MM.1S (cell line): Measurements from ENCODE around the gene HOXC6.

Experiments used
- DNase-seq: peaks from one replicate; pipeline ENCODE4 v3.0.0-alpha.2; 2015
- H2AFZ ChIP-seq: fragments of 300-600 bp; sonication (generic); 2 replicates; pipeline ENCODE4 v1.6.0; 2016; ENCODE audit warnings: antibody characterized with exemption, low read length
- H3F3A ChIP-seq: fragments of 300-600 bp; sonication (generic); 2 replicates; pipeline ENCODE4 v1.6.1; 2016; ENCODE audit warnings: mild to moderate bottlenecking, antibody characterized with exemption, low read length, moderate library complexity, mixed read lengths; ENCODE audit not compliant: insufficient read depth
- H3K27ac ChIP-seq: fragments of 300-600 bp; sonication (generic); 2 replicates; pipeline ENCODE4 v1.5.1; 2016; ENCODE audit warnings: mild to moderate bottlenecking, low read length
- H3K27me3 ChIP-seq: fragments of 300-600 bp; sonication (generic); replicated peaks from 2 replicates; pipeline ENCODE4 v1.6.0; 2016; ENCODE audit warnings: low read length; ENCODE audit not compliant: insufficient read depth
- H3K36me3 ChIP-seq: fragments of 300-600 bp; sonication (generic); replicated peaks from 2 replicates; pipeline ENCODE4 v1.6.1; 2016; ENCODE audit warnings: mild to moderate bottlenecking, low read length, mixed read lengths; ENCODE audit not compliant: insufficient read depth
- H3K4me1 ChIP-seq: fragments of 300-600 bp; sonication (generic); 2 replicates; pipeline ENCODE4 v1.6.1; 2016; ENCODE audit warnings: low read length, mixed read lengths
- H3K4me2 ChIP-seq: fragments of 300-600 bp; sonication (generic); 2 replicates; pipeline ENCODE4 v1.6.0; 2016; ENCODE audit warnings: low read depth, low read length
- H3K4me3 ChIP-seq: fragments of 300-600 bp; sonication (generic); 2 replicates; pipeline ENCODE4 v1.5.1; 2016; ENCODE audit warnings: low read length, mixed read lengths
- H3K79me2 ChIP-seq: fragments of 300-600 bp; sonication (generic); 2 replicates; pipeline ENCODE4 v1.6.1; 2016; ENCODE audit warnings: mixed run types, low read length, mixed read lengths
- H3K9ac ChIP-seq: fragments of 300-600 bp; sonication (generic); 2 replicates; pipeline ENCODE4 v1.6.1; 2016; ENCODE audit warnings: low read length, mixed read lengths
- H3K9me2 ChIP-seq: fragments of 300-600 bp; sonication (generic); replicated peaks from 2 replicates; pipeline ENCODE4 v1.6.1; 2016; ENCODE audit warnings: mild to moderate bottlenecking, low read length, mixed read lengths; ENCODE audit not compliant: insufficient read depth
- H3K9me3 ChIP-seq: fragments of 300-600 bp; sonication (generic); replicated peaks from 2 replicates; pipeline ENCODE4 v1.6.1; 2016; ENCODE audit warnings: mild to moderate bottlenecking, low read length, mixed read lengths; ENCODE audit not compliant: insufficient read depth
- H4K20me1 ChIP-seq: fragments of 300-600 bp; sonication (generic); 2 replicates; pipeline ENCODE4 v1.6.1; 2016; ENCODE audit warnings: mild to moderate bottlenecking, low read length, moderate library complexity, mixed read lengths; ENCODE audit not compliant: insufficient read depth
- EZH2 ChIP-seq: fragments of 300-600 bp; sonication (generic); optimal IDR thresholded peaks from 2 replicates; pipeline ENCODE3; 2017; ENCODE audit warnings: low read depth, mild to moderate bottlenecking, antibody characterized with exemption, low read length, mixed read lengths
- EZH2phosphoT487 ChIP-seq: fragments of 300-600 bp; sonication (generic); IDR thresholded peaks from 2 replicates; pipeline ENCODE4 v1.6.1; 2018; ENCODE audit warnings: antibody characterized with exemption, low read length
- TF ChIP-seq, protein P1 (sequence below): fragments of 300-600 bp; sonication (generic); IDR thresholded peaks from 2 replicates; pipeline ENCODE4 v1.5.1; 2016; ENCODE audit warnings: antibody characterized with exemption, low read length, mixed read lengths

The HOXC6 gene

DNA sequence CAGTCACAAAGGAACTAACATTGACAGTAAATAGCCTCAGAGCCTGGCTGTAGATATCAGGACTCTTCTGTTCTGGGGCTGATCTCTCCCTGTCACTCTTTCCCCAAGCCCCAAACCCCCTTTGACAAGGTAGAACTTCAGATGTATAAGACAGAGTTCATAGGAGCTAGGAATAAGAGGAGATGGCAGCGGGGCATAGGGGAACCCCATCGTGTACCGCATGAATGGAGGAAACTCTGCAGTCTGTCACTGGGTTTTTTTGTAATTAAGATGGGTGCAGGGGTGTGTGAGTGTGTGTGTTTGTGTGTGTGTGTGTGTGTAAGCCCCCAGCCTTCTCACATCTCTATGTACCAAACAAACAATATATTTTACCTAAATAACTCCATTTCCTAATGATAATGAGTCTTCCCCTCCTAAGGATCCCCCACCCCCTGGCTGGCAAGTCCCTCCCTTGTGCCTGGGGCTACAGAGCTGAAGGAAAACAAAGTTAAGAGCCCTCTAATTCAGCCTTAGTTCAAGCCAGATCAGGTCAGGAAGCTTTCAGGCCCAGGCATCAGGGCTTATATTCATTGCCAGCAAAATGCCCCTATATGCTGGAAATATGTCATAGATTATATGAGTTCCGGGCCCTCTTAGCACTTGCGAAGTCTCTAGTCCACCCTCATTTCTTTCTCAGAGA is 16.3 kb downstream of the HOXC6 start:
- no peaks in the 10 kb centered on the region for H3K79me2 ChIP-seq
- H3K4me1 ChIP-seq: no peaks in the 10 kb centered on the region
- TF ChIP-seq EZH2phosphoT487 (no peak), EZH2 (no peak)
- TF ChIP-seq, protein P1, sequence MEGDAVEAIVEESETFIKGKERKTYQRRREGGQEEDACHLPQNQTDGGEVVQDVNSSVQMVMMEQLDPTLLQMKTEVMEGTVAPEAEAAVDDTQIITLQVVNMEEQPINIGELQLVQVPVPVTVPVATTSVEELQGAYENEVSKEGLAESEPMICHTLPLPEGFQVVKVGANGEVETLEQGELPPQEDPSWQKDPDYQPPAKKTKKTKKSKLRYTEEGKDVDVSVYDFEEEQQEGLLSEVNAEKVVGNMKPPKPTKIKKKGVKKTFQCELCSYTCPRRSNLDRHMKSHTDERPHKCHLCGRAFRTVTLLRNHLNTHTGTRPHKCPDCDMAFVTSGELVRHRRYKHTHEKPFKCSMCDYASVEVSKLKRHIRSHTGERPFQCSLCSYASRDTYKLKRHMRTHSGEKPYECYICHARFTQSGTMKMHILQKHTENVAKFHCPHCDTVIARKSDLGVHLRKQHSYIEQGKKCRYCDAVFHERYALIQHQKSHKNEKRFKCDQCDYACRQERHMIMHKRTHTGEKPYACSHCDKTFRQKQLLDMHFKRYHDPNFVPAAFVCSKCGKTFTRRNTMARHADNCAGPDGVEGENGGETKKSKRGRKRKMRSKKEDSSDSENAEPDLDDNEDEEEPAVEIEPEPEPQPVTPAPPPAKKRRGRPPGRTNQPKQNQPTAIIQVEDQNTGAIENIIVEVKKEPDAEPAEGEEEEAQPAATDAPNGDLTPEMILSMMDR: no peak
- H3K9ac ChIP-seq: no peak overlapping the region
- H2AFZ ChIP-seq: no peak overlapping the region
- no peaks in the 10 kb centered on the region for H3K36me3 ChIP-seq
- no peak for DNase-seq
- no peaks in the 10 kb centered on the region for H4K20me1 ChIP-seq
- no peaks in the 10 kb centered on the region for H3K9me3 ChIP-seq
- H3K4me2 ChIP-seq: no peak overlapping the region
- H3K9me2 ChIP-seq: no peaks in the 10 kb centered on the region
- no peak overlapping the region for H3K4me3 ChIP-seq
- peaks cover 75% of the 10 kb centered on the region for H3K27me3 ChIP-seq
- H3K27ac ChIP-seq: no peak overlapping the region
- H3F3A ChIP-seq: no peaks in the 10 kb centered on the region

DNA sequence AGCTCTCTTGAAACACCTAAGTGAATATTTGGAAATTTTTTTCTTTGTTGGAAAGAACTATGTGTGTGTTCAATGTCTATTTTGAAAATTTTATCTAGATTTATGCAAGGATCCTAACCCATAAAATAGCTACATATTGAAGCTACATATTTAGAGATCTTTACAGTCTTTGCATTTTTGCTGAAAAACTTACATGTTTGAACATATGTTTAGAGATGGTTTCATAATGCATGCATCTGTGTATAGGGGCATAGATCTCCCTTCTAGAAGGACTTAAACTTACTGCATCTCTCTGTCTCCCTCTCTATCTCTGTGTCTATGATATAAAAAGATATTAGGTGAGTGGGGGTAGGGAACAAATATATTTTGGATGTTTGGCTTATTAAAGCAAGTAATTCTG is 17.2 kb downstream of the HOXC6 start:
- H3K36me3 ChIP-seq: no peaks in the 10 kb centered on the region
- TF ChIP-seq, protein P1: no peak
- no peak for TF ChIP-seq EZH2phosphoT487
- no peak for TF ChIP-seq EZH2
- no peaks in the 10 kb centered on the region for H4K20me1 ChIP-seq
- H3K79me2 ChIP-seq: no peaks in the 10 kb centered on the region
- no peaks in the 10 kb centered on the region for H3K9me3 ChIP-seq
- H3K27me3 ChIP-seq: peaks cover 75% of the 10 kb centered on the region
- no peak overlapping the region for H2AFZ ChIP-seq
- no peak overlapping the region for H3K9ac ChIP-seq
- H3K4me3 ChIP-seq: no peak overlapping the region
- no peaks in the 10 kb centered on the region for H3K4me1 ChIP-seq
- H3K9me2 ChIP-seq: no peaks in the 10 kb centered on the region
- H3F3A ChIP-seq: no peaks in the 10 kb centered on the region
- no peak overlapping the region for H3K4me2 ChIP-seq
- H3K27ac ChIP-seq: no peak overlapping the region
- no peak for DNase-seq

DNA sequence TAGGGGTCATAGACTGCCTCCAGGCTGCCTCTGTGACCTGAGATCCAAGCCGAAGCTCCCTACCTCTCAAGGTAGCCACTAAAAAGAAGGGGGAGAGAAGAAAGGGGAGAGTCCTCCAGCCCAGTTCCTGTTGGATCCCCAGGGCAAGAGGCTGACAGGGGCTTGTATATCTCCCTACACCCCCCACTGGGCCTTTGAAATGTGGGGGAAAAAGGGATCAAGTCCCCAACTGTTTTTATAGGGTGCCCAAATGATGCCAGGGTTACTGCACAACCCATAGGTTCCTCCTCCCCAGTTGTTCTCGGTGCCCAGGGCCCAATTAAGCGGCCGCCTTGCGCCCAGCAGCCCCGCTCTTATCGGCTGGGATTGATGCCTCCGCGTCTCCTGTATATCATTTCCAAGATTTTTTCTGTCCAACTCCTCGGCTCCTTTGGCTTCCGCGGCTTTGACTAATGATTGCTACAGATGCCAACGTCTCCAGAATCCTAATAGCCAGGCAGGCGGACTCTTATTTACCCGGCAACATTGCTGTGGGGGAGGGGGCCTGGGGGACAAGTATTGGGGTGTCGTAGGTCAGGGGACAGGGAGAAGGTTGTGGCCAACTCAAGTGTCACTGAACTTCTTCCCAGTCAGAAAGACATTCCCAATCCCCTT is 17.8 kb downstream of the HOXC6 start:
- H3K79me2 ChIP-seq: no peaks in the 10 kb centered on the region
- H3K4me3 ChIP-seq: no peak overlapping the region
- peaks cover 75% of the 10 kb centered on the region for H3K27me3 ChIP-seq
- no peaks in the 10 kb centered on the region for H3K36me3 ChIP-seq
- no peak overlapping the region for H3K27ac ChIP-seq
- no peak overlapping the region for H3K4me2 ChIP-seq
- no peak overlapping the region for H2AFZ ChIP-seq
- no peaks in the 10 kb centered on the region for H3F3A ChIP-seq
- no peaks in the 10 kb centered on the region for H4K20me1 ChIP-seq
- TF ChIP-seq, protein P1: no peak
- TF ChIP-seq EZH2phosphoT487 (no peak), EZH2 (no peak)
- H3K9me2 ChIP-seq: no peaks in the 10 kb centered on the region
- DNase-seq: no peak
- no peaks in the 10 kb centered on the region for H3K4me1 ChIP-seq
- no peak overlapping the region for H3K9ac ChIP-seq
- H3K9me3 ChIP-seq: no peaks in the 10 kb centered on the region
